Activated CD8-positive, alpha-beta memory T cell treated with anti-CD3 and anti-CD28 coated beads for 36 hours (primary cell): ENCODE results near the gene ZFP37. TPM values are rescaled to one million over a fixed set of nuclear protein-coding genes. Genes with fewer than 3 reads are reported as not detected.

Source experiments
- CTCF ChIA-PET: fragments of 350-600 bp; sonication (Branson Sonifier 250); formaldehyde crosslinking; loops from one replicate; lab custom pipeline; 2021; ENCODE audit warnings: antibody characterized with exemption; lab: Charles Lee
- POLR2A ChIA-PET: fragments of 350-600 bp; sonication (Branson Sonifier 250); formaldehyde crosslinking; loops from one replicate; lab custom pipeline; 2021; ENCODE audit warnings: antibody characterized with exemption; lab: Charles Lee
- total RNA-seq, 2 experiments: library from RNA; stranded (reverse); gene quantifications; one replicate each; pipeline ENCODE4 v1.2.3, GENCODE V29; 2021

The ZFP37 gene
- total RNA-seq, 2 experiments from 2014 or later: 1.4 TPM

- ChIA-PET POLR2A (no interaction called here), CTCF (no interaction called here)
Measured at GRCh38 chr9:112997236-112997941, 59.1 kb downstream of the ZFP37 start.

Other genes starting within 250 kb of the ZFP37 start
- gene SLC46A2, start 165.8 kb downstream of the ZFP37 start, total RNA-seq: not detected
- gene ZNF883, start 44.5 kb downstream of the ZFP37 start, total RNA-seq: 1 to 10 TPM in 1 of 2 experiments, under 1 TPM in 1; 0.99 to 1.0 TPM
- gene SLC31A2, start 94.3 kb upstream of the ZFP37 start, total RNA-seq: 1 to 10 TPM; 4.2 to 5.2 TPM
- 10 to 100 TPM; 32.6 to 32.8 TPM for gene FKBP15, start 164.6 kb upstream of the ZFP37 start, total RNA-seq
- gene SLC31A1, start 164.8 kb upstream of the ZFP37 start, total RNA-seq: 10 to 100 TPM; 16.0 to 16.5 TPM
- 10 to 100 TPM; 44.5 to 50.0 TPM for gene CDC26, start 218.8 kb upstream of the ZFP37 start, total RNA-seq
- gene PRPF4, start 218.9 kb upstream of the ZFP37 start, total RNA-seq: 10 to 100 TPM; 68.8 to 72.4 TPM
- not detected for gene RNF183, start 246.7 kb upstream of the ZFP37 start, total RNA-seq